ENCODE data around the gene TMEM14C.
A peak's percentile ranks its signal among the peaks of the same experiment; 100 is the strongest.

The TMEM14C gene
- total RNA-seq, result 10.6 to 23.2 (median 16.9) reads per million in 3 donors

DNA sequence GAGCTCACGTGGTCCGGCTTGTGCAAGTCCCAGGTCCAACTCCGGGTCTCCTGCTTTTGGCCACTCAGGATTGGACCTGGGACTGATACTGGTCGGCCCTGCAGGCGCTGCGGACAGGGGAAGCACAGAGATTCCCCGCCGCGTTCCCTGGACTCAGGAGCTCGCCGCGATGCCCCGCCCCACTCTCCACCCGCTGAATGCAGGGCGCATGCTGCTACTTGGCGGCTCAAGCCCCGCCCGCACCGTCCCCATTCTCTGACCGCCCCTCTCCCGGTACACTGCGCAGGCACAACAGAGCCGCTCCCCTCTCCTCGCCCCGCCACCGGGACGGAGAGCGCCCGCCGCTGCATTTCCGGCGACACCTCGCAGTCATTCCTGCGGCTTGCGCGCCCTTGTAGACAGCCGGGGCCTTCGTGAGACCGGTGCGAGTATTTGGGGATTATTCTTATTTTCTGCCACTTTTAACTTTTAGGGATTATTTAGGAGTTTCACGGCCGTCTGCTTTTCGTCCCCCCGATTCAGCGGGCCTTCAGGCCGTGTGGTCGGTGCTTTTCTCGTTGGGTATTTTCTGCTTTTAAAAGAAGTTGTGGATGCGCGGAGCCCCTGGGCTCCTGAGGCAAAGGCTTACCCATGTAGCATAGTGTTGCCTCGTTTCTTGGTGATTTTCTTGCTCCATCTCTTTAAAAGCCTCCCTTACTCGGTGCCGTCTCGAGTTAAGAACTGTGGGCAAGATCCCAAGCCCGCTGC lies at the start of gene TMEM14C:
TSS of gene TMEM14C (plus strand) at position 251 of the 747 bp plus-strand sequence. CDS start 1,544 bp downstream, outside the sequence.
- Histone ChIP-seq H3K27me3 (replicated peaks; ENCODE audit: control insufficient read depth, insufficient read depth, low read length, poor library complexity, severe bottlenecking) (no peaks in the 10 kb centered on the region), H3K36me3 (ENCODE audit: control insufficient read depth, insufficient read depth, low read length) (no peaks in the 10 kb centered on the region), H3K4me1 (ENCODE audit: control insufficient read depth, insufficient read depth, low read length, poor library complexity, severe bottlenecking) (peaks cover 6% of the 10 kb centered on the region), H3K4me3 (ENCODE audit: insufficient read depth, low read depth, low read length, poor library complexity, severe bottlenecking) (peak within 1 kb of the TSS; percentile 62), H3K9me3 (ENCODE audit: control insufficient read depth, low read length) (no peaks in the 10 kb centered on the region), H3K27ac (ENCODE audit: insufficient read depth, low read length, poor library complexity, severe bottlenecking) (peak within 1 kb of the TSS; percentile 61)
- peak; percentile 69 to 73 (median 72) for DNase-seq

GRCh38 chr6:10676403-10676802 lies 46.5 kb upstream of the TMEM14C start:
- Histone ChIP-seq H3K9me3 (ENCODE audit: control insufficient read depth, low read length) (no peaks in the 10 kb centered on the region), H3K27ac (ENCODE audit: insufficient read depth, low read length, poor library complexity, severe bottlenecking) (no peak overlapping the region), H3K27me3 (replicated peaks; ENCODE audit: control insufficient read depth, insufficient read depth, low read length, poor library complexity, severe bottlenecking) (no peaks in the 10 kb centered on the region), H3K4me3 (ENCODE audit: insufficient read depth, low read depth, low read length, poor library complexity, severe bottlenecking) (no peak overlapping the region), H3K36me3 (ENCODE audit: control insufficient read depth, insufficient read depth, low read length) (no peaks in the 10 kb centered on the region), H3K4me1 (ENCODE audit: control insufficient read depth, insufficient read depth, low read length, poor library complexity, severe bottlenecking) (no peaks in the 10 kb centered on the region)
- no peak for DNase-seq

GRCh38 chr6:10678456-10678855 lies 44.4 kb upstream of the TMEM14C start:
- Histone ChIP-seq H3K27ac (ENCODE audit: insufficient read depth, low read length, poor library complexity, severe bottlenecking) (no peak overlapping the region), H3K4me1 (ENCODE audit: control insufficient read depth, insufficient read depth, low read length, poor library complexity, severe bottlenecking) (no peaks in the 10 kb centered on the region), H3K36me3 (ENCODE audit: control insufficient read depth, insufficient read depth, low read length) (no peaks in the 10 kb centered on the region), H3K27me3 (replicated peaks; ENCODE audit: control insufficient read depth, insufficient read depth, low read length, poor library complexity, severe bottlenecking) (no peaks in the 10 kb centered on the region), H3K4me3 (ENCODE audit: insufficient read depth, low read depth, low read length, poor library complexity, severe bottlenecking) (no peak overlapping the region), H3K9me3 (ENCODE audit: control insufficient read depth, low read length) (no peaks in the 10 kb centered on the region)
- no peak for DNase-seq

- Histone ChIP-seq H3K27ac (ENCODE audit: insufficient read depth, low read length, poor library complexity, severe bottlenecking) (no peak overlapping the region), H3K4me1 (ENCODE audit: control insufficient read depth, insufficient read depth, low read length, poor library complexity, severe bottlenecking) (no peaks in the 10 kb centered on the region), H3K9me3 (ENCODE audit: control insufficient read depth, low read length) (no peaks in the 10 kb centered on the region), H3K4me3 (ENCODE audit: insufficient read depth, low read depth, low read length, poor library complexity, severe bottlenecking) (no peak overlapping the region), H3K36me3 (ENCODE audit: control insufficient read depth, insufficient read depth, low read length) (no peaks in the 10 kb centered on the region), H3K27me3 (replicated peaks; ENCODE audit: control insufficient read depth, insufficient read depth, low read length, poor library complexity, severe bottlenecking) (no peaks in the 10 kb centered on the region)
- DNase-seq, result no peak
Observed at GRCh38 chr6:10681795-10682194, 41.1 kb upstream of the TMEM14C start.

DNA sequence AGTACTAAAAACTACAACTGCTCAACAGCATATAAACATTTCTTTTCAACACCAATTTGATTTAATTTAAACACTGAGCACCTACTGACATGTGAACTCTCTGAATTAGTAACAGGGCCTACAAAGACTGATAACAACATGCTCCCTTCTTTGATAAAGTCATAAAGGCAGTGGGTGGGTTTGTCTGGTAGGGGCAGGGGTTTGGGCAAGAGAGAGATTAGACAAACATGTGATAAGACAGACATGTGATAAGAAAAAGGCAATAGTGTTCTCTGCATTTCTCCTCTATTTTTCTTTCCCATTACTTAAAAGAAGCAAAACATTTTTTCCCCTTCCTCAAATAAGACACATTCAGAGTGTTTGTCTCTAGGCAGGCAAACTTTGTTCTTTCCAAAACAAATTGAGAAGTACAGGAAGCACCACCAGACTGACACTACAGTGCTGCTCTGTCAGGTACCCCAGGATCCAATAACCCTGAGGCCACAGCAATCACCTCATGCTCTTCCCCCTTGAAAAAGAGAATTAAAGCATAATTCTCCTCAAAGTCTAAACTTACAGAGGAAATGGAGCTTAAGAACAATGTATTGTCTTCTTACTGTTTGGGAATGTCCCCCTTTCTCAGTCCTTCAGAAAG lies 40.4 kb upstream of the TMEM14C start:
- no peaks in the 10 kb centered on the region for H3K4me1 ChIP-seq (ENCODE audit: control insufficient read depth, insufficient read depth, low read length, poor library complexity, severe bottlenecking)
- no peak overlapping the region for H3K27ac ChIP-seq (ENCODE audit: insufficient read depth, low read length, poor library complexity, severe bottlenecking)
- H3K9me3 ChIP-seq (ENCODE audit: control insufficient read depth, low read length), result no peaks in the 10 kb centered on the region
- H3K36me3 ChIP-seq (ENCODE audit: control insufficient read depth, insufficient read depth, low read length), result no peaks in the 10 kb centered on the region
- H3K27me3 ChIP-seq (replicated peaks; ENCODE audit: control insufficient read depth, insufficient read depth, low read length, poor library complexity, severe bottlenecking), result no peaks in the 10 kb centered on the region
- no peak for DNase-seq
- H3K4me3 ChIP-seq (ENCODE audit: insufficient read depth, low read depth, low read length, poor library complexity, severe bottlenecking), result no peak overlapping the region

DNA sequence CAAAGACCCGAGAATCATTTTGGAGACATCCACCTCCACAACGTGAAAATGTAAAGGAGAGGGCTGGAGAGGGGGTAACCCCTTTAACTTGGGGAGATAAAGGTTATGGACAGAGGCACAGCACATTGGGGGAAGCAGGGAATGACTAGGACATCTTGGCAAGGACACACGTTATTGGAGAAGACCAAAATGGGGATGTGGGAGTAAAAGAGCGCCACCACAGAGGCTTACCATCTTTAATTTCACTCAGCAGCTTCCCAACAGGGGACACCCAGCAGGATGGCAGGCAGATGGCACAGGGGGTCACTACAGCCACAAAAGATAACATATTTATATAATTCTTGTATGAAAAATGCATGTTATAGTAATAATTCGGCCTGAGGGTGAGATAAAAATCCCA lies 38.3 kb upstream of the TMEM14C start:
- no peak overlapping the region for H3K4me3 ChIP-seq (ENCODE audit: insufficient read depth, low read depth, low read length, poor library complexity, severe bottlenecking)
- no peaks in the 10 kb centered on the region for H3K36me3 ChIP-seq (ENCODE audit: control insufficient read depth, insufficient read depth, low read length)
- no peak for DNase-seq
- no peaks in the 10 kb centered on the region for H3K4me1 ChIP-seq (ENCODE audit: control insufficient read depth, insufficient read depth, low read length, poor library complexity, severe bottlenecking)
- H3K27me3 ChIP-seq (replicated peaks; ENCODE audit: control insufficient read depth, insufficient read depth, low read length, poor library complexity, severe bottlenecking), result no peaks in the 10 kb centered on the region
- no peaks in the 10 kb centered on the region for H3K9me3 ChIP-seq (ENCODE audit: control insufficient read depth, low read length)
- H3K27ac ChIP-seq (ENCODE audit: insufficient read depth, low read length, poor library complexity, severe bottlenecking), result no peak overlapping the region

- Histone ChIP-seq H3K4me3 (ENCODE audit: insufficient read depth, low read depth, low read length, poor library complexity, severe bottlenecking) (no peak overlapping the region), H3K27ac (ENCODE audit: insufficient read depth, low read length, poor library complexity, severe bottlenecking) (no peak overlapping the region), H3K36me3 (ENCODE audit: control insufficient read depth, insufficient read depth, low read length) (no peaks in the 10 kb centered on the region), H3K27me3 (replicated peaks; ENCODE audit: control insufficient read depth, insufficient read depth, low read length, poor library complexity, severe bottlenecking) (no peaks in the 10 kb centered on the region), H3K9me3 (ENCODE audit: control insufficient read depth, low read length) (no peaks in the 10 kb centered on the region), H3K4me1 (ENCODE audit: control insufficient read depth, insufficient read depth, low read length, poor library complexity, severe bottlenecking) (no peaks in the 10 kb centered on the region)
- no peak for DNase-seq
Observed at GRCh38 chr6:10685092-10685915, 37.6 kb upstream of the TMEM14C start.

DNA sequence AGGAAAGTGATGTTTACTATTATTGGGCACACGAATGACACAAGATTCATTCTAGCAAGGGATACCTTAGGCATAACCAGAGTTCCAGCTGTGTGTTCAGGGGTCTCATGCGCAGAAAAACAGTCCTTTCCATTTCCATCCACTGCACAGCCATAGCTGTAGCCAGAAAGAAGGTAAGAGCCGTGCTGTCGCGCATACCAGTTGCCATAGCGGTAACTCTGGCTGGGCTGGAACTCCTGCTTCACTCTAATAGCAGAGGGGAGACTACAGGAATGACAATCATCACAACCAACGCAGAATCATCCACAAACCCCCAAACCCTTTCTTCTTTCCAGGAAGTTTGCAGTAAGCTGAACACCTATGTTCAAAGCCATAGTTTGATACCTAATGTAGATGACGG lies 36.0 kb upstream of the TMEM14C start:
- no peak for DNase-seq
- no peaks in the 10 kb centered on the region for H3K36me3 ChIP-seq (ENCODE audit: control insufficient read depth, insufficient read depth, low read length)
- no peak overlapping the region for H3K4me3 ChIP-seq (ENCODE audit: insufficient read depth, low read depth, low read length, poor library complexity, severe bottlenecking)
- no peaks in the 10 kb centered on the region for H3K4me1 ChIP-seq (ENCODE audit: control insufficient read depth, insufficient read depth, low read length, poor library complexity, severe bottlenecking)
- no peaks in the 10 kb centered on the region for H3K27me3 ChIP-seq (replicated peaks; ENCODE audit: control insufficient read depth, insufficient read depth, low read length, poor library complexity, severe bottlenecking)
- no peaks in the 10 kb centered on the region for H3K9me3 ChIP-seq (ENCODE audit: control insufficient read depth, low read length)
- no peak overlapping the region for H3K27ac ChIP-seq (ENCODE audit: insufficient read depth, low read length, poor library complexity, severe bottlenecking)

DNA sequence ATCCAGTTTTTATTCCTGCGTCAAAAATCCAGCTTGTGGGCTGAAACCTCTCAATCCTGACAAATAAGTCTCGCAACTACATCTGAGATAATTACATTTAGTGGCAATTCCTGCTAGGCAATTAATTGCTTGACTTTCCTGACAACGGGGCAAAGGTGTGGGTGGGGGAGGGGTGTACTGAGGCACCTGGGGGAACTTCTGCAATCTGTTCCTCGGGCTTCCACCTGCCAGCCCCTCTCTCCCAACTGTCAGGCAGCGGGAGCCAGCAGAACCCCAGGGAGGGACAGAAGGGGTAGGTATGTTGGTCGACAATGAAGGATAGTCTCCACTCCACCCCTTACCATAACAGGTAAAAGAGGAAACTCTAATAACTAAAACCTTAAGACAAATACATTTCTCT lies 35.3 kb upstream of the TMEM14C start:
- no peak overlapping the region for H3K27ac ChIP-seq (ENCODE audit: insufficient read depth, low read length, poor library complexity, severe bottlenecking)
- no peaks in the 10 kb centered on the region for H3K36me3 ChIP-seq (ENCODE audit: control insufficient read depth, insufficient read depth, low read length)
- no peaks in the 10 kb centered on the region for H3K4me1 ChIP-seq (ENCODE audit: control insufficient read depth, insufficient read depth, low read length, poor library complexity, severe bottlenecking)
- no peak overlapping the region for H3K4me3 ChIP-seq (ENCODE audit: insufficient read depth, low read depth, low read length, poor library complexity, severe bottlenecking)
- no peaks in the 10 kb centered on the region for H3K9me3 ChIP-seq (ENCODE audit: control insufficient read depth, low read length)
- H3K27me3 ChIP-seq (replicated peaks; ENCODE audit: control insufficient read depth, insufficient read depth, low read length, poor library complexity, severe bottlenecking), result no peaks in the 10 kb centered on the region
- no peak for DNase-seq

Data from effector memory CD4-positive, alpha-beta T cell (primary cell).